Measurements from ENCODE around the gene ZBED5. TPM values are rescaled to one million over a fixed set of nuclear protein-coding genes. Genes with fewer than 3 reads are reported as not detected.

Gene ZBED5
- total and polyA plus RNA-seq, 9 of the 15 experiments (the other 6 are each of a cell fraction or from before 2014, with no cell fraction given) = 12.4 to 70.7 (median 26.8) TPM

DNA sequence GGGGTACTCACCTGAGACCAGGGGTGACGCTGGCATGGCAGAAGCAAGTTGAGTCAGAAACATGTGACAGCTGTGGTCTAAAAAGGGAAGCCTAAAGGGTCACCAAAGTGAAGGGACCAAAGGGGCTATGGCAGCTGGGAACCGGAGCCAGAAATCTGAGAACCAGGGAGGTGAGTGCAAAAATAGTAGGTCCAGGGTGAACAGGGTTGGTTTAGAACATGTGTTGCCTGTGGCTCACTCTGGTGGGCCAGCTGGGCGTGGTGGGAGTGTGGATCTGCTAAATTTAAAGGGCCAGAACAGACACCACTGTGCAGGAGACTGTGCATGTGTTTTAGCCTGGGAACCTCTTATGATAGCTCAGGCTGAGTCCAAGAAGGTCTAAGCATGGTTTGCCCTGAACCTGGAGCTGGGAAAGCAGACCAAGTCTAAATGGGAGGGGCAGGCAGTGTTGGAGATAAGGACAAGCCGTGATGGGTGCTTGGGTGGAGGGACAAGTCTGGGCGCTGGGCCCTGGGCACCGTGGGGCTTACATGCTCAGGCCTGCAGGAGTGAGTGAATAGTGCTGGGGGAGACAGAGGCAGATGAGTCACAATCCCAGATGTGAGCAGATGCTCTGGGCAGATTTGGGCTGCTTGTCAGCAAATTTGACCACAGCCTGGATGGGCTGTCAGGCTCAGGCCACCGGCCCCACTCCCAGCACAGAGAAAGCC is 41.4 kb upstream of the ZBED5 start (continued):
- peak; percentile 81 for TF ChIP-seq STAT5A (IDR thresholded peaks at IDR 0.05; ENCODE audit: borderline replicate concordance, low read length)
- TF ChIP-seq, protein P1, sequence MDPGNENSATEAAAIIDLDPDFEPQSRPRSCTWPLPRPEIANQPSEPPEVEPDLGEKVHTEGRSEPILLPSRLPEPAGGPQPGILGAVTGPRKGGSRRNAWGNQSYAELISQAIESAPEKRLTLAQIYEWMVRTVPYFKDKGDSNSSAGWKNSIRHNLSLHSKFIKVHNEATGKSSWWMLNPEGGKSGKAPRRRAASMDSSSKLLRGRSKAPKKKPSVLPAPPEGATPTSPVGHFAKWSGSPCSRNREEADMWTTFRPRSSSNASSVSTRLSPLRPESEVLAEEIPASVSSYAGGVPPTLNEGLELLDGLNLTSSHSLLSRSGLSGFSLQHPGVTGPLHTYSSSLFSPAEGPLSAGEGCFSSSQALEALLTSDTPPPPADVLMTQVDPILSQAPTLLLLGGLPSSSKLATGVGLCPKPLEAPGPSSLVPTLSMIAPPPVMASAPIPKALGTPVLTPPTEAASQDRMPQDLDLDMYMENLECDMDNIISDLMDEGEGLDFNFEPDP (CRISPR knock-in tag; IDR thresholded peaks at IDR 0.05) = no peak
- TF ChIP-seq, protein P2, sequence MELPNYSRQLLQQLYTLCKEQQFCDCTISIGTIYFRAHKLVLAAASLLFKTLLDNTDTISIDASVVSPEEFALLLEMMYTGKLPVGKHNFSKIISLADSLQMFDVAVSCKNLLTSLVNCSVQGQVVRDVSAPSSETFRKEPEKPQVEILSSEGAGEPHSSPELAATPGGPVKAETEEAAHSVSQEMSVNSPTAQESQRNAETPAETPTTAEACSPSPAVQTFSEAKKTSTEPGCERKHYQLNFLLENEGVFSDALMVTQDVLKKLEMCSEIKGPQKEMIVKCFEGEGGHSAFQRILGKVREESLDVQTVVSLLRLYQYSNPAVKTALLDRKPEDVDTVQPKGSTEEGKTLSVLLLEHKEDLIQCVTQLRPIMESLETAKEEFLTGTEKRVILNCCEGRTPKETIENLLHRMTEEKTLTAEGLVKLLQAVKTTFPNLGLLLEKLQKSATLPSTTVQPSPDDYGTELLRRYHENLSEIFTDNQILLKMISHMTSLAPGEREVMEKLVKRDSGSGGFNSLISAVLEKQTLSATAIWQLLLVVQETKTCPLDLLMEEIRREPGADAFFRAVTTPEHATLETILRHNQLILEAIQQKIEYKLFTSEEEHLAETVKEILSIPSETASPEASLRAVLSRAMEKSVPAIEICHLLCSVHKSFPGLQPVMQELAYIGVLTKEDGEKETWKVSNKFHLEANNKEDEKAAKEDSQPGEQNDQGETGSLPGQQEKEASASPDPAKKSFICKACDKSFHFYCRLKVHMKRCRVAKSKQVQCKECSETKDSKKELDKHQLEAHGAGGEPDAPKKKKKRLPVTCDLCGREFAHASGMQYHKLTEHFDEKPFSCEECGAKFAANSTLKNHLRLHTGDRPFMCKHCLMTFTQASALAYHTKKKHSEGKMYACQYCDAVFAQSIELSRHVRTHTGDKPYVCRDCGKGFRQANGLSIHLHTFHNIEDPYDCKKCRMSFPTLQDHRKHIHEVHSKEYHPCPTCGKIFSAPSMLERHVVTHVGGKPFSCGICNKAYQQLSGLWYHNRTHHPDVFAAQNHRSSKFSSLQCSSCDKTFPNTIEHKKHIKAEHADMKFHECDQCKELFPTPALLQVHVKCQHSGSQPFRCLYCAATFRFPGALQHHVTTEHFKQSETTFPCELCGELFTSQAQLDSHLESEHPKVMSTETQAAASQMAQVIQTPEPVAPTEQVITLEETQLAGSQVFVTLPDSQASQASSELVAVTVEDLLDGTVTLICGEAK (IDR thresholded peaks at IDR 0.05) = no peak
- TF ChIP-seq, protein P2 (CRISPR knock-in tag; IDR thresholded peaks at IDR 0.05) = no peak
- TF ChIP-seq CREBBP (IDR thresholded peaks at IDR 0.05; ENCODE audit: low read depth, low read length) = no peak
- TF ChIP-seq, protein P3, sequence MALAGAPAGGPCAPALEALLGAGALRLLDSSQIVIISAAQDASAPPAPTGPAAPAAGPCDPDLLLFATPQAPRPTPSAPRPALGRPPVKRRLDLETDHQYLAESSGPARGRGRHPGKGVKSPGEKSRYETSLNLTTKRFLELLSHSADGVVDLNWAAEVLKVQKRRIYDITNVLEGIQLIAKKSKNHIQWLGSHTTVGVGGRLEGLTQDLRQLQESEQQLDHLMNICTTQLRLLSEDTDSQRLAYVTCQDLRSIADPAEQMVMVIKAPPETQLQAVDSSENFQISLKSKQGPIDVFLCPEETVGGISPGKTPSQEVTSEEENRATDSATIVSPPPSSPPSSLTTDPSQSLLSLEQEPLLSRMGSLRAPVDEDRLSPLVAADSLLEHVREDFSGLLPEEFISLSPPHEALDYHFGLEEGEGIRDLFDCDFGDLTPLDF (CRISPR knock-in tag; IDR thresholded peaks at IDR 0.05) = no peak
- no peak for TF ChIP-seq ZNF124 (CRISPR knock-in tag; IDR thresholded peaks at IDR 0.05)
- no peak for TF ChIP-seq ZNF57 (CRISPR knock-in tag; IDR thresholded peaks at IDR 0.05)
- no peak for TF ChIP-seq PHB2 (IDR thresholded peaks at IDR 0.05; ENCODE audit: low read depth)
- peak; percentile 49 to 67 for TF ChIP-seq NRF1 (conservative IDR thresholded peaks at IDR 0.05 in 1 of 2, IDR thresholded peaks at IDR 0.05 in 1 of 2)
- TF ChIP-seq NR1H2 (CRISPR knock-in tag; IDR thresholded peaks at IDR 0.05) = no peak
- TF ChIP-seq, protein P4, sequence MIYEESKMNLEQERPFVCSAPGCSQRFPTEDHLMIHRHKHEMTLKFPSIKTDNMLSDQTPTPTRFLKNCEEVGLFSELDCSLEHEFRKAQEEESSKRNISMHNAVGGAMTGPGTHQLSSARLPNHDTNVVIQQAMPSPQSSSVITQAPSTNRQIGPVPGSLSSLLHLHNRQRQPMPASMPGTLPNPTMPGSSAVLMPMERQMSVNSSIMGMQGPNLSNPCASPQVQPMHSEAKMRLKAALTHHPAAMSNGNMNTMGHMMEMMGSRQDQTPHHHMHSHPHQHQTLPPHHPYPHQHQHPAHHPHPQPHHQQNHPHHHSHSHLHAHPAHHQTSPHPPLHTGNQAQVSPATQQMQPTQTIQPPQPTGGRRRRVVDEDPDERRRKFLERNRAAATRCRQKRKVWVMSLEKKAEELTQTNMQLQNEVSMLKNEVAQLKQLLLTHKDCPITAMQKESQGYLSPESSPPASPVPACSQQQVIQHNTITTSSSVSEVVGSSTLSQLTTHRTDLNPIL (CRISPR knock-in tag; IDR thresholded peaks at IDR 0.05) = no peak
- TF ChIP-seq, protein P5, sequence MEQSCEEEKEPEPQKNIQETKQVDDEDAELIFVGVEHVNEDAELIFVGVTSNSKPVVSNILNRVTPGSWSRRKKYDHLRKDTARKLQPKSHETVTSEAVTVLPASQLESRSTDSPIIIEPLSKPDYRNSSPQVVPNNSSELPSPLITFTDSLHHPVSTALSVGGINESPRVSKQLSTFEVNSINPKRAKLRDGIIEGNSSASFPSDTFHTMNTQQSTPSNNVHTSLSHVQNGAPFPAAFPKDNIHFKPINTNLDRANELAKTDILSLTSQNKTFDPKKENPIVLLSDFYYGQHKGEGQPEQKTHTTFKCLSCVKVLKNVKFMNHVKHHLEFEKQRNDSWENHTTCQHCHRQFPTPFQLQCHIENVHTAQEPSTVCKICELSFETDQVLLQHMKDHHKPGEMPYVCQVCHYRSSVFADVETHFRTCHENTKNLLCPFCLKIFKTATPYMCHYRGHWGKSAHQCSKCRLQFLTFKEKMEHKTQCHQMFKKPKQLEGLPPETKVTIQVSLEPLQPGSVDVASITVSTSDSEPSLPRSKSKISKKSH (CRISPR knock-in tag; IDR thresholded peaks at IDR 0.05) = no peak
